Activated naive CD4-positive, alpha-beta T cell treated with anti-CD3 and anti-CD28 coated beads, Interleukin-2, amount 10 ng/mL, durations not matched to agents 7 days and 5 days (primary cell): ENCODE data around the gene COL23A1.

Source experiments
- CTCF ChIA-PET: fragments of 350-600 bp; sonication (Branson Sonifier 250); formaldehyde crosslinking; loops from one replicate; lab custom pipeline; 2021; ENCODE audit warnings: antibody characterized with exemption; lab: Charles Lee
- DNase-seq: peaks from one replicate; pipeline ENCODE4 v3.0.0-alpha.2; 2020
- H3K27ac Mint-ChIP-seq: one replicate; pipeline ENCODE4 v1.8.0; 2021; ENCODE audit warnings: mild to moderate bottlenecking, moderate library complexity, mixed read lengths
- H3K27me3 Mint-ChIP-seq: one replicate; pipeline ENCODE4 v1.8.0; 2021; ENCODE audit warnings: mild to moderate bottlenecking, mixed read lengths
- H3K36me3 Mint-ChIP-seq: one replicate; pipeline ENCODE4 v1.8.0; 2021; ENCODE audit warnings: mixed read lengths
- H3K4me1 Mint-ChIP-seq: one replicate; pipeline ENCODE4 v1.8.0; 2021; ENCODE audit warnings: mixed read lengths
- H3K4me3 Mint-ChIP-seq: one replicate; pipeline ENCODE4 v1.8.0; 2021; ENCODE audit warnings: mild to moderate bottlenecking, moderate library complexity, mixed read lengths
- H3K9me3 Mint-ChIP-seq: one replicate; pipeline ENCODE4 v1.8.0; 2021; ENCODE audit warnings: mixed read lengths

Gene COL23A1

GRCh38 chr5:178284996-178285395 is 305.2 kb downstream of the COL23A1 start:
- Mint-ChIP-seq H3K27me3 (peaks cover 31% of the 10 kb centered on the region), H3K9me3 (peaks cover 10% of the 10 kb centered on the region), H3K4me3 (no peak overlapping the region), H3K27ac (no peak overlapping the region), H3K4me1 (peaks cover 3% of the 10 kb centered on the region), H3K36me3 (no peaks in the 10 kb centered on the region)
- CTCF ChIA-PET: interaction anchor here (1.0 kb wide), 1 partner anchor 171 kb away, joined by 3 read pairs; no protein-coding TSS in a partner anchor
- no peak for DNase-seq

GRCh38 chr5:178284093-178284675 is 306.0 kb downstream of the COL23A1 start:
- Mint-ChIP-seq H3K36me3 (no peaks in the 10 kb centered on the region), H3K27ac (no peak overlapping the region), H3K4me1 (peaks cover 7% of the 10 kb centered on the region), H3K4me3 (no peak overlapping the region), H3K9me3 (peaks cover 10% of the 10 kb centered on the region), H3K27me3 (peaks cover 39% of the 10 kb centered on the region)
- DNase-seq: no peak
- CTCF ChIA-PET: interaction anchor here (0.9 to 1.5 kb wide), 4 partner anchors 18 to 268 kb away, joined by 3 to 5 read pairs (median 3); no protein-coding TSS in a partner anchor

GRCh38 chr5:178283520-178283919 is 306.7 kb downstream of the COL23A1 start:
- H3K4me1 Mint-ChIP-seq: peaks cover 7% of the 10 kb centered on the region
- CTCF ChIA-PET: interaction anchor here (0.9 to 1.5 kb wide), 3 partner anchors 19 to 269 kb away, joined by 3 to 5 read pairs (median 3); no protein-coding TSS in a partner anchor

GRCh38 chr5:178282391-178282790 is 307.8 kb downstream of the COL23A1 start:
- Mint-ChIP-seq H3K4me1 (peaks cover 7% of the 10 kb centered on the region), H3K36me3 (no peaks in the 10 kb centered on the region), H3K27ac (no peak overlapping the region), H3K9me3 (peaks cover 10% of the 10 kb centered on the region), H3K27me3 (peaks cover 51% of the 10 kb centered on the region), H3K4me3 (no peak overlapping the region)
- CTCF ChIA-PET: interaction anchor here (2.3 kb wide), 1 partner anchor 20 kb away, joined by 5 read pairs; no protein-coding TSS in a partner anchor
- no peak for DNase-seq

More at GRCh38 chr5:178283520-178283919, 306.7 kb downstream of the COL23A1 start:
- Mint-ChIP-seq H3K36me3 (no peaks in the 10 kb centered on the region), H3K9me3 (peaks cover 10% of the 10 kb centered on the region), H3K27ac (no peak overlapping the region), H3K4me3 (no peak overlapping the region), H3K27me3 (peaks cover 45% of the 10 kb centered on the region)
- DNase-seq: no peak

GRCh38 chr5:178281331-178281730 is 308.9 kb downstream of the COL23A1 start:
- H3K36me3 Mint-ChIP-seq: no peaks in the 10 kb centered on the region
- no peak overlapping the region for H3K4me3 Mint-ChIP-seq
- CTCF ChIA-PET: interaction anchor here (1.2 to 2.8 kb wide), 5 partner anchors 10 to 270 kb away, joined by 3 to 15 read pairs (median 11); no protein-coding TSS in a partner anchor
- DNase-seq: no peak
- H3K4me1 Mint-ChIP-seq: peaks cover 7% of the 10 kb centered on the region
- peaks cover 51% of the 10 kb centered on the region for H3K27me3 Mint-ChIP-seq
- no peak overlapping the region for H3K27ac Mint-ChIP-seq
- H3K9me3 Mint-ChIP-seq: peaks cover 10% of the 10 kb centered on the region

GRCh38 chr5:178280631-178281030 is 309.6 kb downstream of the COL23A1 start:
- Mint-ChIP-seq H3K9me3 (peaks cover 13% of the 10 kb centered on the region), H3K4me3 (no peak overlapping the region), H3K36me3 (no peaks in the 10 kb centered on the region), H3K27me3 (peaks cover 51% of the 10 kb centered on the region), H3K4me1 (peaks cover 7% of the 10 kb centered on the region), H3K27ac (no peak overlapping the region)
- CTCF ChIA-PET: interaction anchor here (1.0 to 2.8 kb wide), 10 partner anchors 10 to 311 kb away, joined by 3 to 15 read pairs (median 3); no protein-coding TSS in a partner anchor
- no peak for DNase-seq

GRCh38 chr5:178279723-178280438 is 310.3 kb downstream of the COL23A1 start:
- DNase-seq: peak; percentile 74
- peaks cover 14% of the 10 kb centered on the region for H3K9me3 Mint-ChIP-seq
- H3K4me1 Mint-ChIP-seq: peaks cover 7% of the 10 kb centered on the region
- no peaks in the 10 kb centered on the region for H3K36me3 Mint-ChIP-seq
- H3K27ac Mint-ChIP-seq: no peak overlapping the region
- no peak overlapping the region for H3K4me3 Mint-ChIP-seq
- CTCF ChIA-PET: interaction anchor here (1.0 to 2.8 kb wide), 10 partner anchors 9 to 312 kb away, joined by 3 to 15 read pairs (median 3); partner anchors contain the start of gene COL23A1
- peaks cover 51% of the 10 kb centered on the region for H3K27me3 Mint-ChIP-seq

GRCh38 chr5:178279026-178279722 is 311.0 kb downstream of the COL23A1 start:
- no peak overlapping the region for H3K27ac Mint-ChIP-seq

GRCh38 chr5:178278358-178279023 is 311.7 kb downstream of the COL23A1 start:
- no peak for DNase-seq
- H3K4me1 Mint-ChIP-seq: peaks cover 7% of the 10 kb centered on the region
- no peak overlapping the region for H3K27ac Mint-ChIP-seq
- CTCF ChIA-PET: interaction anchor here (0.6 to 1.3 kb wide), 7 partner anchors 10 to 1215 kb away, joined by 3 to 4 read pairs (median 3); partner anchors contain the start of gene COL23A1
- peaks cover 8% of the 10 kb centered on the region for H3K9me3 Mint-ChIP-seq
- peaks cover 55% of the 10 kb centered on the region for H3K27me3 Mint-ChIP-seq
- H3K36me3 Mint-ChIP-seq: no peaks in the 10 kb centered on the region
- no peak overlapping the region for H3K4me3 Mint-ChIP-seq

More at GRCh38 chr5:178279026-178279722, 311.0 kb downstream of the COL23A1 start:
- Mint-ChIP-seq H3K4me1 (peaks cover 7% of the 10 kb centered on the region), H3K9me3 (peaks cover 14% of the 10 kb centered on the region), H3K4me3 (no peak overlapping the region), H3K27me3 (peaks cover 53% of the 10 kb centered on the region), H3K36me3 (no peaks in the 10 kb centered on the region)
- no peak for DNase-seq
- CTCF ChIA-PET: interaction anchor here (0.6 to 2.8 kb wide), 9 partner anchors 8 to 1214 kb away, joined by 3 to 11 read pairs (median 3); partner anchors contain the start of gene COL23A1

- H3K4me1 Mint-ChIP-seq: peaks cover 7% of the 10 kb centered on the region
- DNase-seq: no peak
- H3K27me3 Mint-ChIP-seq: peaks cover 55% of the 10 kb centered on the region
- no peak overlapping the region for H3K27ac Mint-ChIP-seq
- H3K4me3 Mint-ChIP-seq: no peak overlapping the region
- no peaks in the 10 kb centered on the region for H3K36me3 Mint-ChIP-seq
- CTCF ChIA-PET: interaction anchor here (1.0 to 1.3 kb wide), 3 partner anchors 10 to 314 kb away, joined by 3 to 4 read pairs (median 4); no protein-coding TSS in a partner anchor
- H3K9me3 Mint-ChIP-seq: peaks cover 4% of the 10 kb centered on the region
These were observed 312.3 kb downstream of the COL23A1 start for GRCh38 chr5:178277866-178278265.

- no peak for DNase-seq
- peaks cover 4% of the 10 kb centered on the region for H3K9me3 Mint-ChIP-seq
- no peak overlapping the region for H3K27ac Mint-ChIP-seq
- no peak overlapping the region for H3K4me3 Mint-ChIP-seq
- peaks cover 7% of the 10 kb centered on the region for H3K4me1 Mint-ChIP-seq
- no peaks in the 10 kb centered on the region for H3K36me3 Mint-ChIP-seq
- CTCF ChIA-PET: interaction anchor here (1.2 kb wide), 1 partner anchor 9 kb away, joined by 3 read pairs; no protein-coding TSS in a partner anchor
- peaks cover 52% of the 10 kb centered on the region for H3K27me3 Mint-ChIP-seq
These were observed 312.8 kb downstream of the COL23A1 start for GRCh38 chr5:178277346-178277745.

GRCh38 chr5:178274781-178275537 is 315.2 kb downstream of the COL23A1 start:
- CTCF ChIA-PET: no interaction called here
- Mint-ChIP-seq H3K4me3 (no peak overlapping the region), H3K9me3 (peaks cover 4% of the 10 kb centered on the region), H3K4me1 (peaks cover 4% of the 10 kb centered on the region), H3K27ac (no peak overlapping the region), H3K36me3 (no peaks in the 10 kb centered on the region), H3K27me3 (peaks cover 39% of the 10 kb centered on the region)
- DNase-seq: no peak
